ENCODE data around the gene CHRNE. TPM values are rescaled to one million over a fixed set of nuclear protein-coding genes. Genes with fewer than 3 reads are reported as not detected.

CHRNE gene
- total and polyA plus RNA-seq, 2 of the 4 experiments (the other 2 are of a cell fraction) = under 0.01 to 0.21 TPM

GRCh38 chr17:4944554-4945175 is 41.8 kb upstream of the CHRNE start:
- Histone ChIP-seq H3K4ac (ENCODE audit: low read depth, low read length) (peak overlapping the region; percentile 64), H3K56ac (ENCODE audit: extremely low read depth, insufficient read depth, low read length) (peak overlapping the region; percentile 26; the same call in 1 of the 2 replicates), H2BK15ac (ENCODE audit: low read depth, low read length) (no peak overlapping the region), H3K27me3 (ENCODE audit: control insufficient read depth, insufficient read depth, low read length) (no peaks in the 10 kb centered on the region), H4K20me1 (ENCODE audit: insufficient read depth, low read length) (peaks cover 66% of the 10 kb centered on the region), H2AFZ (replicated peaks; ENCODE audit: low read length, poor library complexity) (no peak overlapping the region), H2AK5ac (ENCODE audit: low read depth, low read length) (peak overlapping the region; percentile 77), H3K23ac (ENCODE audit: low read depth, low read length) (0 out of 2 replicates have a peak overlapping the region, but pooled peaks have one; percentile 41), H2BK20ac (ENCODE audit: low read depth, low read length) (no peak overlapping the region), H3K4me1 (ENCODE audit: control insufficient read depth, insufficient read depth, low read length) (peaks cover 12% of the 10 kb centered on the region), H3K36me3 (ENCODE audit: control insufficient read depth, insufficient read depth, low read length) (peaks cover 41% of the 10 kb centered on the region), H3K9me3 (ENCODE audit: control insufficient read depth, insufficient read depth, low read length) (no peaks in the 10 kb centered on the region), H3K18ac (ENCODE audit: low read depth, low read length) (no peak overlapping the region), H3K14ac (replicated peaks; ENCODE audit: low read depth, low read length) (peak overlapping the region; percentile 42; the same call in 1 of the 2 replicates), H3K4me3 (ENCODE audit: insufficient read depth, low read depth, low read length) (no peak overlapping the region), H3K9me1 (ENCODE audit: insufficient read depth, low read length) (peaks cover 7% of the 10 kb centered on the region; the same call in 1 of the 2 replicates), H3K79me1 (ENCODE audit: low read depth in 1 of 2, low read length in 2 of 2) (peaks cover 12 to 44% of the 10 kb centered on the region in 2 experiments; a peak in 3 of 4 replicates), H4K8ac (ENCODE audit: low read depth in 2 of 2, low read length in 2 of 2) (peak overlapping the region in 1 of 2 experiments; percentile 21; a peak in 2 of 4 replicates), H2BK120ac (ENCODE audit: low read depth, low read length) (no peak overlapping the region), H4K5ac (ENCODE audit: low read depth, low read length) (no peak overlapping the region), H3K9ac (ENCODE audit: low read depth, low read length) (peak overlapping the region; percentile 20; the same call in 1 of the 2 replicates), H2BK5ac (ENCODE audit: low read depth, low read length, poor library complexity, severe bottlenecking) (peak overlapping the region; percentile 47), H4K91ac (ENCODE audit: insufficient read depth, low read depth, low read length) (no peak overlapping the region), H3K27ac (ENCODE audit: insufficient read depth, low read length) (peak overlapping the region; percentile 42), H2AK9ac (replicated peaks; ENCODE audit: low read depth, low read length, poor library complexity) (peak overlapping the region; percentile 53), H3K4me2 (ENCODE audit: low read depth, low read length) (peak overlapping the region; percentile 6; the same call in 1 of the 2 replicates)
- no CpG with 5 or more reads among the region's 8 CpGs for WGBS, 2 experiments (ENCODE audit: extremely low coverage in 2 of 2, insufficient read length in 1 of 2)
- ATAC-seq (ENCODE audit: low read depth) = no peak
- dilution Hi-C loops (cut with HindIII; ENCODE audit: low sequenced_read_pairs, unreplicated experiment) (no loop called here), intact Hi-C loops (cut with micrococcal nuclease) (no loop called here), in situ Hi-C loops (cut with MboI; ENCODE audit: low sequenced_read_pairs) (no loop called here)
- no peak for DNase-seq
- TF ChIP-seq RAD21 (IDR thresholded peaks at IDR 0.05; ENCODE audit: low read length) = no peak
- TF ChIP-seq NFE2L2 (IDR thresholded peaks at IDR 0.05; ENCODE audit: low read depth, low read length) = no peak
- TF ChIP-seq USF2 (IDR thresholded peaks at IDR 0.05; ENCODE audit: low read depth, low read length) = no peak
- peak; percentile 30; the same call in 1 of the 2 replicates for TF ChIP-seq POLR2A (IDR thresholded peaks at IDR 0.05; ENCODE audit: low read depth, low read length)
- TF ChIP-seq SMC3 (IDR thresholded peaks at IDR 0.05; ENCODE audit: low read depth, low read length) = no peak
- no peak for TF ChIP-seq MXI1 (IDR thresholded peaks at IDR 0.05; ENCODE audit: borderline replicate concordance, low read depth, low read length)
- TF ChIP-seq RCOR1 (IDR thresholded peaks at IDR 0.05; ENCODE audit: insufficient replicate concordance, low read length) = no peak
- no peak for TF ChIP-seq CEBPB (IDR thresholded peaks at IDR 0.05; ENCODE audit: low read depth, low read length)
- ChIA-PET POLR2A (ENCODE audit: unreplicated experiment) (interaction anchor here (0.7 to 2.2 kb wide), 3 partner anchors 23 to 52 kb away, joined by 3 to 6 read pairs (median 4); partner anchors contain the start of genes CAMTA2, INCA1 and SPAG7), CTCF (no interaction called here)
- BruUV-seq (replicated peaks) = TSS peak; percentile 68
